A549 (cell line): ENCODE measurements around the gene COL1A1. TPM values are rescaled to one million over a fixed set of nuclear protein-coding genes. Genes with fewer than 3 reads are reported as not detected.
A peak's percentile ranks its signal among the peaks of the same experiment; 100 is the strongest.

Experiments
- ATAC-seq, 2 experiments: fragments of 200-7000 bp in 1 of 2; fragments of >200 bp in 1 of 2; cut with Nextera tagmentation in 1 of 2; cut with Tn5 transposase in 1 of 2; 3 replicates each; pipeline versions ENCODE4 v1.8.0 to v1.9.1; 2018 to 2020; ENCODE audit warnings: mild to moderate bottlenecking in 1 of 2, moderate library complexity in 1 of 2
- CTCF ChIA-PET: fragments of 300-600 bp; sonication (Branson Sonifier 250); formaldehyde crosslinking; extraction: SDS; loops from one replicate; lab custom pipeline; 2021; ENCODE audit warnings: antibody characterized with exemption, inconsistent platforms; lab: Yijun Ruan, JAX
- POLR2A ChIA-PET: fragments of 350-600 bp; formaldehyde crosslinking; extraction: SDS; loops from one replicate; lab custom pipeline; 2021; ENCODE audit warnings: antibody characterized with exemption, inconsistent platforms; lab: Yijun Ruan, JAX
- DNase-seq, 2 experiments: peaks; one replicate each; pipeline versions ENCODE4 v3.0.0 to v3.0.0-alpha.2; 2011 to 2016; ENCODE audit warnings: low read depth in 1 of 2, low spot score in 1 of 2
- FAIRE-seq: peaks from 2 replicates; lab custom pipeline; 2011; peaks lifted over from hg19 to GRCh38; lab: Jason Lieb, UNC
- H3K27ac ChIP-seq, 2 experiments: fragments of >200 bp; sonication (Bioruptor Twin); formaldehyde crosslinking; 3 replicates each; pipeline ENCODE4 v1.5.1; 2016 to 2017
- H3K4me1 ChIP-seq: fragments of >200 bp; sonication (Bioruptor Twin); formaldehyde crosslinking; 3 replicates; pipeline ENCODE4 v1.6.1; 2016
- H3K4me2 ChIP-seq: fragments of >200 bp; sonication (Bioruptor Twin); formaldehyde crosslinking; 3 replicates; pipeline ENCODE4 v1.6.1; 2016
- H3K4me3 ChIP-seq: fragments of >200 bp; sonication (Bioruptor Twin); formaldehyde crosslinking; 3 replicates; pipeline ENCODE4 v1.5.1; 2016
- H3K9me3 ChIP-seq: fragments of >200 bp; sonication (Bioruptor Twin); formaldehyde crosslinking; 3 replicates; pipeline ENCODE4 v1.6.1; 2016
- BCL3 ChIP-seq: fragments of >200 bp; sonication (Bioruptor Twin); formaldehyde crosslinking; IDR thresholded peaks from 3 replicates; pipeline ENCODE4 v1.6.1; 2016
- CEBPB ChIP-seq, 2 experiments: fragments of >200 bp in 1 of 2; sonication (Bioruptor Twin) in 1 of 2; formaldehyde crosslinking in 1 of 2; IDR thresholded peaks; 2 replicates each; pipeline ENCODE4 v1.6.1; 2012 to 2016
- E2F6 ChIP-seq: IDR thresholded peaks from 2 replicates; pipeline ENCODE4 v1.6.1; 2012; ENCODE audit warnings: low read depth, borderline replicate concordance
- EHMT2 ChIP-seq: fragments of 200-600 bp; sonication (generic); IDR thresholded peaks from 2 replicates; pipeline ENCODE4 v1.6.1; 2016; ENCODE audit warnings: antibody characterized with exemption, low read depth, mild to moderate bottlenecking, moderate library complexity
- EP300 ChIP-seq, 2 experiments: fragments of >200 bp; sonication (Bioruptor Twin); formaldehyde crosslinking; IDR thresholded peaks; 2 replicates in 1 of 2; 3 replicates in 1 of 2; pipeline ENCODE4 v1.6.1; 2016 to 2017
- FOSL2 ChIP-seq, 2 experiments: fragments of 450-650 bp in 1 of 2; fragments of >200 bp in 1 of 2; sonication (Bioruptor Twin) in 1 of 2; formaldehyde crosslinking; IDR thresholded peaks; 2 replicates each; pipeline versions ENCODE4 v1.5.0 to v1.6.1; 2016 to 2020; ENCODE audit warnings: mild to moderate bottlenecking in 1 of 2, moderate library complexity in 1 of 2
- GATA3 ChIP-seq: IDR thresholded peaks from 2 replicates; pipeline ENCODE4 v1.6.1; 2012; ENCODE audit warnings: borderline replicate concordance
- JUN ChIP-seq, 2 experiments: fragments of >200 bp; sonication (Bioruptor Twin); formaldehyde crosslinking; IDR thresholded peaks; 2 replicates in 1 of 2; 3 replicates in 1 of 2; pipeline ENCODE4 v1.6.1; 2016 to 2017
- JUNB ChIP-seq: fragments of >200 bp; sonication (Bioruptor Twin); formaldehyde crosslinking; IDR thresholded peaks from 2 replicates; pipeline ENCODE4 v1.6.1; 2016
- MAZ ChIP-seq: fragments of 150-350 bp; IDR thresholded peaks from 2 replicates; pipeline ENCODE4 v1.6.1; 2014; ENCODE audit warnings: antibody characterized with exemption, low read depth, low read length, borderline replicate concordance
- MYC ChIP-seq: IDR thresholded peaks from 2 replicates; pipeline ENCODE4 v1.6.1; 2012; ENCODE audit warnings: mild to moderate bottlenecking, inconsistent platforms, low read length, improper control_type of control experiment, borderline replicate concordance
- NFE2L2 ChIP-seq: fragments of 150-350 bp; conservative IDR thresholded peaks from 2 replicates; pipeline ENCODE4 v1.6.1; 2014; ENCODE audit warnings: low read length
- POLR2AphosphoS2 ChIP-seq: conservative IDR thresholded peaks from 2 replicates; pipeline ENCODE4 v1.6.1; 2012; ENCODE audit warnings: low read length, improper control_type of control experiment, inconsistent platforms
- RAD21 ChIP-seq, 2 experiments: fragments of >200 bp in 1 of 2; sonication (Bioruptor Twin) in 1 of 2; formaldehyde crosslinking in 1 of 2; IDR thresholded peaks in 1 of 2; conservative IDR thresholded peaks in 1 of 2; 2 replicates in 1 of 2; 3 replicates in 1 of 2; pipeline ENCODE4 v1.6.1; 2012 to 2018; ENCODE audit warnings: inconsistent platforms in 1 of 2
- RARB ChIP-seq: fragments of 250-450 bp; sonication (Bioruptor Pico); IDR thresholded peaks from 2 replicates; pipeline ENCODE4 v1.8.0; 2021; ENCODE audit warnings: mild to moderate bottlenecking, moderate library complexity
- TP53 ChIP-seq: fragments of 250-450 bp; sonication (Bioruptor Pico); IDR thresholded peaks from 2 replicates; pipeline ENCODE4 v1.5.0; 2021; ENCODE audit warnings: mild to moderate bottlenecking, moderate library complexity
- ZFP36 ChIP-seq: fragments of 450-650 bp; IDR thresholded peaks from 2 replicates; pipeline ENCODE4 v1.6.1; 2014; ENCODE audit warnings: borderline replicate concordance; ENCODE audit not compliant: partially characterized antibody
- ZNF302 ChIP-seq: fragments of 250-450 bp; sonication (Bioruptor Pico); IDR thresholded peaks from 2 replicates; pipeline ENCODE4 v1.9.0; 2021; ENCODE audit warnings: inconsistent platforms, mild to moderate bottlenecking, moderate library complexity
- ZSCAN20 ChIP-seq: fragments of 250-450 bp; sonication (Bioruptor Pico); IDR thresholded peaks from 2 replicates; pipeline ENCODE4 v1.8.0; 2022; ENCODE audit warnings: mild to moderate bottlenecking, moderate library complexity
- WGBS: methylation state at CpG from one replicate; pipeline ENCODE4 v1.1.6; 2017; ENCODE audit errors: missing lambda C conversion rate; 5-methylcytosine and 5-hydroxymethylcytosine counted together
- polyA plus RNA-seq, 4 experiments: library from polyadenylated mRNA; depleted of rRNA in 3 of 4; stranded (reverse); fragments of >200 nt; fragmentation: RNase III in 1 of 4; extraction: RNeasy Plus Mini Kit Qiagen cat#74134 plus additional on column Dnase treatment in 1 of 4; gene quantifications; 2 replicates in 3 of 4; 3 replicates in 1 of 4; pipeline ENCODE4 v1.2.3, GENCODE V29; 2011 to 2017

The COL1A1 gene
- polyA plus RNA-seq, 2 of the 4 experiments (the other 2 are of a cell fraction), result 4.4 to 34.3 TPM

GRCh38 chr17:50240851-50241250 lies 39.4 kb upstream of the COL1A1 start (continued):
- TF ChIP-seq EP300 (IDR thresholded peaks at IDR 0.05), result no peak
- TF ChIP-seq FOSL2 (IDR thresholded peaks at IDR 0.05), result no peak
- no peak for TF ChIP-seq FOSL2 (CRISPR knock-in tag; IDR thresholded peaks at IDR 0.05)
- TF ChIP-seq GATA3, result no peak

- Histone ChIP-seq H3K27ac (no peak overlapping the region), H3K9me3 (peaks cover 26% of the 10 kb centered on the region), H3K4me3 (no peak overlapping the region)
- ATAC-seq (no peak), DNase-seq (no peak)
- POLR2A ChIA-PET, result no interaction called here
- no peak for TF ChIP-seq RAD21 (conservative IDR thresholded peaks at IDR 0.05 in 1 of 2, IDR thresholded peaks at IDR 0.05 in 1 of 2)
- no peak for TF ChIP-seq ZNF302
- TF ChIP-seq TP53 (CRISPR knock-in tag), result no peak
- no peak for TF ChIP-seq JUNB
- no peak for TF ChIP-seq EHMT2
- TF ChIP-seq RARB (CRISPR knock-in tag), result no peak
- TF ChIP-seq ZSCAN20 (CRISPR knock-in tag), result no peak
- no peak for TF ChIP-seq JUN (IDR thresholded peaks at IDR 0.05)
- TF ChIP-seq POLR2AphosphoS2, result no peak
- no peak for TF ChIP-seq ZFP36
- no peak for TF ChIP-seq MAZ
- no peak for TF ChIP-seq MYC
- TF ChIP-seq E2F6, result no peak
- no peak for TF ChIP-seq NFE2L2
- no peak for TF ChIP-seq BCL3
- no peak for TF ChIP-seq CEBPB (IDR thresholded peaks at IDR 0.05)
- TF ChIP-seq, all 56 proteins: peak for 0
- Histone ChIP-seq H3K4me2 (no peak overlapping the region), H3K4me1 (peaks cover 8% of the 10 kb centered on the region)
- CTCF ChIA-PET, result interaction anchor here (0.7 to 3.2 kb wide), 13 partner anchors 13 to 70 kb away, joined by 3 to 12 read pairs (median 5); no protein-coding TSS in a partner anchor
- 57% methylated on average over 4 of the region's 4 CpGs for WGBS
- FAIRE-seq, result no peak
Observed at GRCh38 chr17:50239937-50240336, 38.5 kb upstream of the COL1A1 start.

GRCh38 chr17:50238601-50239280 lies 37.3 kb upstream of the COL1A1 start:
- POLR2A ChIA-PET, result no interaction called here
- TF ChIP-seq E2F6, result no peak
- TF ChIP-seq ZNF302, result no peak
- TF ChIP-seq FOSL2 (IDR thresholded peaks at IDR 0.05), result no peak
- TF ChIP-seq FOSL2 (CRISPR knock-in tag; IDR thresholded peaks at IDR 0.05), result peak; percentile 30; the same call in 1 of the 2 replicates
- CTCF ChIA-PET, result interaction anchor here (0.6 to 3.2 kb wide), 13 partner anchors 12 to 59 kb away, joined by 3 to 12 read pairs (median 4); partner anchors contain the start of gene COL1A1
- peaks cover 37% of the 10 kb centered on the region for H3K9me3 ChIP-seq
- peak; percentile 98 to 99 for ATAC-seq
- H3K27ac ChIP-seq, result no peak overlapping the region
- no peak overlapping the region for H3K4me3 ChIP-seq
- H3K4me1 ChIP-seq, result peaks cover 8% of the 10 kb centered on the region
- 43% methylated on average over 9 of the region's 9 CpGs for WGBS
- H3K4me2 ChIP-seq, result peak overlapping the region; percentile 28; the same call in 2 of the 3 replicates
- DNase-seq, result peak in 1 of 2 experiments; percentile 59
- peak; percentile 70 for FAIRE-seq
